Activated CD4-positive, alpha-beta T cell treated with anti-CD3 and anti-CD28 coated beads for 48 hours (primary cell): ENCODE data around the gene ITCH.

Experiments used
- DNase-seq: peaks from one replicate; pipeline ENCODE4 v3.0.0-alpha.2; 2020

The ITCH gene

GRCh38 chr20:34560614-34561013 is 197.5 kb downstream of the ITCH start:
- no peak for DNase-seq
